ENCODE results near the gene DAGLA.

Gene DAGLA

GRCh38 chr11:61793083-61793828 lies 113.1 kb downstream of the DAGLA start:
- no CpG with 5 or more reads among the region's 29 CpGs for WGBS, 2 donors (ENCODE audit: extremely low coverage in 2 of 2, insufficient read length in 2 of 2, insufficient replicate concordance in 1 of 2)
- no peak for DNase-seq (ENCODE audit: low spot score)
- H2BK12ac ChIP-seq (ENCODE audit: low read length) = no peak overlapping the region

GRCh38 chr11:61793829-61794204 lies 113.6 kb downstream of the DAGLA start:
- no peak overlapping the region for H3K27ac ChIP-seq (replicated peaks; ENCODE audit: low read length)
- H3K14ac ChIP-seq (ENCODE audit: low read length) = no peak overlapping the region
- H2BK15ac ChIP-seq (ENCODE audit: low read length) = no peak overlapping the region
- no peak overlapping the region for H3K23ac ChIP-seq (ENCODE audit: low read depth, low read length, poor library complexity)
- H3K4me1 ChIP-seq (ENCODE audit: control insufficient read depth in 2 of 2, insufficient read depth in 1 of 2, low read depth in 1 of 2, low read length in 2 of 2) = peaks cover 3 to 11% of the 10 kb centered on the region in 2 donors
- H2BK120ac ChIP-seq (ENCODE audit: low read depth, low read length) = no peak overlapping the region
- no peak overlapping the region for H3K4ac ChIP-seq (ENCODE audit: low read length)
- no peaks in the 10 kb centered on the region for H3K9me3 ChIP-seq (replicated peaks in 1 of 2; ENCODE audit: control insufficient read depth in 2 of 2, insufficient read depth in 1 of 2, low read depth in 1 of 2, low read length in 2 of 2)
- peak overlapping the region; percentile 40 to 98 for H3K4me3 ChIP-seq (ENCODE audit: low read length in 2 of 2)
- H2AK5ac ChIP-seq (ENCODE audit: low read depth, low read length) = no peak overlapping the region
- no peaks in the 10 kb centered on the region for H3K27me3 ChIP-seq (ENCODE audit: control insufficient read depth in 3 of 3, insufficient read depth in 3 of 3, low read depth in 1 of 3, low read length in 3 of 3)
- peaks cover 12% of the 10 kb centered on the region for H3K79me1 ChIP-seq (ENCODE audit: low read depth, low read length)
- WGBS, 2 donors (ENCODE audit: extremely low coverage in 2 of 2, insufficient read length in 2 of 2, insufficient replicate concordance in 1 of 2) = no CpG with 5 or more reads among the region's 3 CpGs
- no peak overlapping the region for H3K18ac ChIP-seq (ENCODE audit: low read length)
- H2AFZ ChIP-seq (ENCODE audit: low read length) = no peak overlapping the region
- no peak overlapping the region for H2BK5ac ChIP-seq (ENCODE audit: low read length)
- no peak overlapping the region for H3K9ac ChIP-seq (ENCODE audit: low read depth, low read length, poor library complexity)
- peak overlapping the region; percentile 67 for H3K4me2 ChIP-seq (ENCODE audit: insufficient read depth, low read length, poor library complexity, severe bottlenecking)
- H4K91ac ChIP-seq (ENCODE audit: low read depth, low read length, poor library complexity) = no peak overlapping the region
- DNase-seq (ENCODE audit: low spot score) = no peak
- H4K8ac ChIP-seq (ENCODE audit: low read depth, low read length) = no peak overlapping the region
- H2BK12ac ChIP-seq (ENCODE audit: low read length) = no peak overlapping the region
- H3K36me3 ChIP-seq (replicated peaks in 1 of 2; ENCODE audit: control insufficient read depth in 2 of 2, insufficient read depth in 2 of 2, low read length in 2 of 2) = peaks cover 35 to 67% of the 10 kb centered on the region in 2 donors

More at GRCh38 chr11:61793083-61793828, 113.1 kb downstream of the DAGLA start:
- H3K4me3 ChIP-seq (ENCODE audit: low read length in 2 of 2) = peak overlapping the region; percentile 93 to 98
- no peak overlapping the region for H3K14ac ChIP-seq (ENCODE audit: low read length)
- peak overlapping the region; percentile 33 for H2AK5ac ChIP-seq (ENCODE audit: low read depth, low read length)
- H4K8ac ChIP-seq (ENCODE audit: low read depth, low read length) = no peak overlapping the region
- no peak overlapping the region for H3K23ac ChIP-seq (ENCODE audit: low read depth, low read length, poor library complexity)
- peak overlapping the region; percentile 89 for H3K9ac ChIP-seq (ENCODE audit: low read depth, low read length, poor library complexity)
- H2AFZ ChIP-seq (ENCODE audit: low read length) = peak overlapping the region; percentile 98
- H4K91ac ChIP-seq (ENCODE audit: low read depth, low read length, poor library complexity) = no peak overlapping the region
- peak overlapping the region; percentile 67 for H3K4me2 ChIP-seq (ENCODE audit: insufficient read depth, low read length, poor library complexity, severe bottlenecking)
- H3K9me3 ChIP-seq (replicated peaks in 1 of 2; ENCODE audit: control insufficient read depth in 2 of 2, insufficient read depth in 1 of 2, low read depth in 1 of 2, low read length in 2 of 2) = no peaks in the 10 kb centered on the region
- H3K27me3 ChIP-seq (ENCODE audit: control insufficient read depth in 3 of 3, insufficient read depth in 3 of 3, low read depth in 1 of 3, low read length in 3 of 3) = no peaks in the 10 kb centered on the region
- no peak overlapping the region for H2BK120ac ChIP-seq (ENCODE audit: low read depth, low read length)
- H2BK15ac ChIP-seq (ENCODE audit: low read length) = no peak overlapping the region
- H3K79me1 ChIP-seq (ENCODE audit: low read depth, low read length) = peaks cover 12% of the 10 kb centered on the region
- H2BK5ac ChIP-seq (ENCODE audit: low read length) = peak overlapping the region; percentile 96
- peak overlapping the region; percentile 93 for H3K18ac ChIP-seq (ENCODE audit: low read length)
- H3K4me1 ChIP-seq (ENCODE audit: control insufficient read depth in 2 of 2, insufficient read depth in 1 of 2, low read depth in 1 of 2, low read length in 2 of 2) = peaks cover 3 to 11% of the 10 kb centered on the region in 2 donors
- H3K27ac ChIP-seq (replicated peaks; ENCODE audit: low read length) = peak overlapping the region; percentile 32
- no peak overlapping the region for H3K4ac ChIP-seq (ENCODE audit: low read length)
- H3K36me3 ChIP-seq (replicated peaks in 1 of 2; ENCODE audit: control insufficient read depth in 2 of 2, insufficient read depth in 2 of 2, low read length in 2 of 2) = peaks cover 39 to 67% of the 10 kb centered on the region in 2 donors

- H2AK5ac ChIP-seq (ENCODE audit: low read depth, low read length) = no peak overlapping the region
These were observed 114.4 kb downstream of the DAGLA start for GRCh38 chr11:61794579-61794978.

DNA sequence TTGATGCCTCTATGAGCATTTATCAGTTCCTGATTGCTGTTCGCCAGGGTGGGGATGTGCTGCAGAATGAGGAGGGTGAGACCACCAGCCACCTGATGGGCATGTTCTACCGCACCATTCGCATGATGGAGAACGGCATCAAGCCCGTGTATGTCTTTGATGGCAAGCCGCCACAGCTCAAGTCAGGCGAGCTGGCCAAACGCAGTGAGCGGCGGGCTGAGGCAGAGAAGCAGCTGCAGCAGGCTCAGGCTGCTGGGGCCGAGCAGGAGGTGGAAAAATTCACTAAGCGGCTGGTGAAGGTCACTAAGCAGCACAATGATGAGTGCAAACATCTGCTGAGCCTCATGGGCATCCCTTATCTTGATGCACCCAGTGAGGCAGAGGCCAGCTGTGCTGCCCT lies 115.3 kb downstream of the DAGLA start:
- H2BK12ac ChIP-seq (ENCODE audit: low read length) = no peak overlapping the region
- H3K79me1 ChIP-seq (ENCODE audit: low read depth, low read length) = peaks cover 9% of the 10 kb centered on the region
- peak overlapping the region; percentile 21 for H3K9ac ChIP-seq (ENCODE audit: low read depth, low read length, poor library complexity)
- peak overlapping the region in 1 of 2 donors; percentile 37 for H3K4me3 ChIP-seq (ENCODE audit: low read length in 2 of 2)
- H2AFZ ChIP-seq (ENCODE audit: low read length) = no peak overlapping the region
- no peak overlapping the region for H4K91ac ChIP-seq (ENCODE audit: low read depth, low read length, poor library complexity)
- no peak for DNase-seq (ENCODE audit: low spot score)
- WGBS, 2 donors (ENCODE audit: extremely low coverage in 2 of 2, insufficient read length in 2 of 2, insufficient replicate concordance in 1 of 2) = no CpG with 5 or more reads among the region's 12 CpGs
- no peak overlapping the region for H3K14ac ChIP-seq (ENCODE audit: low read length)
- H3K36me3 ChIP-seq (replicated peaks in 1 of 2; ENCODE audit: control insufficient read depth in 2 of 2, insufficient read depth in 2 of 2, low read length in 2 of 2) = peaks cover 26 to 67% of the 10 kb centered on the region in 2 donors
- no peak overlapping the region for H3K4me2 ChIP-seq (ENCODE audit: insufficient read depth, low read length, poor library complexity, severe bottlenecking)
- peak overlapping the region; percentile 62 for H3K23ac ChIP-seq (ENCODE audit: low read depth, low read length, poor library complexity)
- H2BK120ac ChIP-seq (ENCODE audit: low read depth, low read length) = no peak overlapping the region
- H3K27me3 ChIP-seq (ENCODE audit: control insufficient read depth in 3 of 3, insufficient read depth in 3 of 3, low read depth in 1 of 3, low read length in 3 of 3) = no peaks in the 10 kb centered on the region
- H2BK5ac ChIP-seq (ENCODE audit: low read length) = no peak overlapping the region
- no peak overlapping the region for H3K4ac ChIP-seq (ENCODE audit: low read length)
- no peak overlapping the region for H3K18ac ChIP-seq (ENCODE audit: low read length)
- H4K8ac ChIP-seq (ENCODE audit: low read depth, low read length) = no peak overlapping the region
- H3K27ac ChIP-seq (replicated peaks; ENCODE audit: low read length) = no peak overlapping the region
- H2BK15ac ChIP-seq (ENCODE audit: low read length) = no peak overlapping the region
- H3K9me3 ChIP-seq (replicated peaks in 1 of 2; ENCODE audit: control insufficient read depth in 2 of 2, insufficient read depth in 1 of 2, low read depth in 1 of 2, low read length in 2 of 2) = no peaks in the 10 kb centered on the region
- no peak overlapping the region for H2AK5ac ChIP-seq (ENCODE audit: low read depth, low read length)
- H3K4me1 ChIP-seq (ENCODE audit: control insufficient read depth in 2 of 2, insufficient read depth in 1 of 2, low read depth in 1 of 2, low read length in 2 of 2) = peaks cover 3 to 11% of the 10 kb centered on the region in 2 donors

More at GRCh38 chr11:61794579-61794978, 114.4 kb downstream of the DAGLA start:
- peaks cover 30 to 67% of the 10 kb centered on the region in 2 donors for H3K36me3 ChIP-seq (replicated peaks in 1 of 2; ENCODE audit: control insufficient read depth in 2 of 2, insufficient read depth in 2 of 2, low read length in 2 of 2)
- H3K9me3 ChIP-seq (replicated peaks in 1 of 2; ENCODE audit: control insufficient read depth in 2 of 2, insufficient read depth in 1 of 2, low read depth in 1 of 2, low read length in 2 of 2) = no peaks in the 10 kb centered on the region
- no peaks in the 10 kb centered on the region for H3K27me3 ChIP-seq (ENCODE audit: control insufficient read depth in 3 of 3, insufficient read depth in 3 of 3, low read depth in 1 of 3, low read length in 3 of 3)
- H2AFZ ChIP-seq (ENCODE audit: low read length) = no peak overlapping the region
- H2BK120ac ChIP-seq (ENCODE audit: low read depth, low read length) = no peak overlapping the region
- no peak overlapping the region for H4K8ac ChIP-seq (ENCODE audit: low read depth, low read length)
- no peak overlapping the region for H3K4me2 ChIP-seq (ENCODE audit: insufficient read depth, low read length, poor library complexity, severe bottlenecking)
- H3K4me3 ChIP-seq (ENCODE audit: low read length in 2 of 2) = no peak overlapping the region
- H3K4ac ChIP-seq (ENCODE audit: low read length) = no peak overlapping the region
- no CpG with 5 or more reads among the region's 4 CpGs for WGBS, 2 donors (ENCODE audit: extremely low coverage in 2 of 2, insufficient read length in 2 of 2, insufficient replicate concordance in 1 of 2)
- no peak overlapping the region for H3K23ac ChIP-seq (ENCODE audit: low read depth, low read length, poor library complexity)
- DNase-seq (ENCODE audit: low spot score) = no peak
- no peak overlapping the region for H2BK12ac ChIP-seq (ENCODE audit: low read length)
- no peak overlapping the region for H2BK15ac ChIP-seq (ENCODE audit: low read length)
- peaks cover 3 to 11% of the 10 kb centered on the region in 2 donors for H3K4me1 ChIP-seq (ENCODE audit: control insufficient read depth in 2 of 2, insufficient read depth in 1 of 2, low read depth in 1 of 2, low read length in 2 of 2)
- H3K27ac ChIP-seq (replicated peaks; ENCODE audit: low read length) = no peak overlapping the region
- H3K79me1 ChIP-seq (ENCODE audit: low read depth, low read length) = peaks cover 11% of the 10 kb centered on the region
- H2BK5ac ChIP-seq (ENCODE audit: low read length) = no peak overlapping the region
- no peak overlapping the region for H3K9ac ChIP-seq (ENCODE audit: low read depth, low read length, poor library complexity)
- H3K18ac ChIP-seq (ENCODE audit: low read length) = no peak overlapping the region
- no peak overlapping the region for H3K14ac ChIP-seq (ENCODE audit: low read length)
- no peak overlapping the region for H4K91ac ChIP-seq (ENCODE audit: low read depth, low read length, poor library complexity)

Data from neuronal stem cell (in vitro differentiated cells).